SHP77 treated with DMSO at 0.1 percent for 48 hours (cell line): ENCODE data around the gene ERMAP.

Experiments
- DNase-seq: peaks from one replicate; lab custom pipeline; 2025; lab: John Stamatoyannopoulos, UW

ERMAP gene

GRCh38 chr1:42816585-42817439 is at the start of gene ERMAP, which contains the start of gene SVBP:
Gene ERMAP (plus strand): TSS chr1:42817122. CDS start chr1:42830449, 13,327 bp downstream.
Gene SVBP (minus strand): TSS chr1:42817397. CDS start chr1:42816544, 853 bp downstream.
- peak; percentile 67 for DNase-seq

GRCh38 chr1:42767510-42768000 is 49.4 kb upstream of the ERMAP start:
- no peak for DNase-seq

- DNase-seq = no peak
These were observed 48.8 kb upstream of the ERMAP start for GRCh38 chr1:42768172-42768571.

- no peak for DNase-seq
These were observed 47.1 kb upstream of the ERMAP start for GRCh38 chr1:42769811-42770210.

GRCh38 chr1:42773420-42773819 is 43.5 kb upstream of the ERMAP start:
- no peak for DNase-seq

GRCh38 chr1:42774928-42775526 is 41.9 kb upstream of the ERMAP start:
- DNase-seq = no peak

- no peak for DNase-seq
These were observed 40.4 kb upstream of the ERMAP start for GRCh38 chr1:42776502-42776901.

- DNase-seq = no peak
These were observed 39.1 kb upstream of the ERMAP start for GRCh38 chr1:42777852-42778251.

GRCh38 chr1:42779725-42780124 is 37.2 kb upstream of the ERMAP start:
- no peak for DNase-seq

- DNase-seq = no peak
These were observed 36.7 kb upstream of the ERMAP start for GRCh38 chr1:42780176-42780575.

GRCh38 chr1:42783092-42783491 is 33.8 kb upstream of the ERMAP start:
- no peak for DNase-seq

- DNase-seq = no peak
These were observed 32.4 kb upstream of the ERMAP start for GRCh38 chr1:42784547-42784945.

- no peak for DNase-seq
These were observed 31.8 kb upstream of the ERMAP start, which contains the start of gene TMEM269 for GRCh38 chr1:42784946-42785693. Gene TMEM269 (plus strand): TSS chr1:42784991. CDS start chr1:42789894, 4,903 bp downstream.

GRCh38 chr1:42786097-42786496 is 30.8 kb upstream of the ERMAP start:
- no peak for DNase-seq

GRCh38 chr1:42788021-42788420 is 28.9 kb upstream of the ERMAP start:
- DNase-seq = no peak

GRCh38 chr1:42793824-42794223 is 23.1 kb upstream of the ERMAP start:
- DNase-seq = no peak

GRCh38 chr1:42797414-42797813 is 19.5 kb upstream of the ERMAP start:
- no peak for DNase-seq

GRCh38 chr1:42797979-42798378 is 18.9 kb upstream of the ERMAP start:
- DNase-seq = no peak

- DNase-seq = no peak
These were observed 15.0 kb upstream of the ERMAP start for GRCh38 chr1:42801832-42802473.

- DNase-seq = no peak
These were observed 10.8 kb upstream of the ERMAP start for GRCh38 chr1:42806171-42806570.

- DNase-seq = no peak
These were observed 10.3 kb upstream of the ERMAP start for GRCh38 chr1:42806593-42806992.
